HL-60 (cell line): ENCODE data around the gene SCAMP3.

ENCODE experiments used
- DNase-seq, 2 experiments: peaks; one replicate each; pipeline ENCODE4 v3.0.0-alpha.2; 2010 to 2020; ENCODE audit warnings: low read depth in 1 of 2, low spot score in 1 of 2
- H3K27ac ChIP-seq: fragments of 250-450 bp; sonication (Bioruptor Pico); replicated peaks from 2 replicates; pipeline ENCODE4 v1.5.1; 2020; ENCODE audit warnings: mild to moderate bottlenecking, moderate library complexity
- H3K27me3 ChIP-seq: fragments of 250-450 bp; sonication (Bioruptor Pico); 2 replicates; pipeline ENCODE4 v1.5.1; 2021; ENCODE audit warnings: mild to moderate bottlenecking, moderate library complexity; ENCODE audit not compliant: insufficient read depth, poor library complexity, severe bottlenecking
- H3K4me3 ChIP-seq: replicated peaks from 2 replicates; pipeline ENCODE4 v1.5.1; 2011; ENCODE audit warnings: mild to moderate bottlenecking, control low read depth, low read length; ENCODE audit not compliant: insufficient read depth
- CTCF ChIP-seq: IDR thresholded peaks from one replicate; pipeline ENCODE4 v1.5.1; 2011; ENCODE audit warnings: low read length, control low read depth, inconsistent platforms; ENCODE audit not compliant: insufficient read depth
- GABPA ChIP-seq: IDR thresholded peaks from 2 replicates; pipeline ENCODE4 v1.6.1; 2012; ENCODE audit warnings: low read depth
- REST ChIP-seq: IDR thresholded peaks from 2 replicates; pipeline ENCODE4 v1.6.1; 2012; ENCODE audit warnings: low read depth; ENCODE audit not compliant: insufficient replicate concordance
- SPI1 ChIP-seq: IDR thresholded peaks from 2 replicates; pipeline ENCODE4 v1.6.1; 2012; ENCODE audit warnings: low read depth, mild to moderate bottlenecking, borderline replicate concordance

SCAMP3 gene

GRCh38 chr1:155207806-155208540 is 54.2 kb downstream of the SCAMP3 start, which contains the start of gene THBS3:
Gene THBS3 (minus strand): TSS chr1:155207897. CDS start chr1:155207876, 21 bp downstream.
- TF ChIP-seq CTCF (no peak), SPI1 (peak; percentile 16; the same call in 1 of the 2 replicates), REST (no peak), GABPA (no peak)
- DNase-seq: no peak
- Histone ChIP-seq H3K27me3 (no peaks in the 10 kb centered on the region), H3K4me3 (peak within 1 kb of the TSS; percentile 99), H3K27ac (peak within 1 kb of the TSS; percentile 99)

- DNase-seq: peak; percentile 82 to 90
- H3K27me3 ChIP-seq: no peaks in the 10 kb centered on the region
- H3K4me3 ChIP-seq: no peak overlapping the region
- TF ChIP-seq REST (no peak), CTCF (peak; percentile 94)
- peak overlapping the region; percentile 6; the same call in 1 of the 2 replicates for H3K27ac ChIP-seq
Measured at GRCh38 chr1:155206891-155207805, 55.0 kb downstream of the SCAMP3 start.
